BLaER1 (cell line): ENCODE results near the gene MIB2.
A peak's percentile ranks its signal among the peaks of the same experiment; 100 is the strongest.

Experiments used
- H3K27ac ChIP-seq: shearing (Covaris generic); formaldehyde crosslinking; 2 replicates; pipeline ENCODE4 v1.8.1; 2022
- H3K27me3 ChIP-seq: shearing (Covaris generic); formaldehyde crosslinking; 2 replicates; pipeline ENCODE4 v1.8.1; 2022
- H3K36me3 ChIP-seq: shearing (Covaris generic); formaldehyde crosslinking; 2 replicates; pipeline ENCODE4 v1.8.1; 2022
- H3K4me1 ChIP-seq: shearing (Covaris generic); formaldehyde crosslinking; 2 replicates; pipeline ENCODE4 v1.8.1; 2022
- H3K4me2 ChIP-seq: shearing (Covaris generic); formaldehyde crosslinking; 2 replicates; pipeline ENCODE4 v1.8.1; 2022
- H3K4me3 ChIP-seq: shearing (Covaris generic); formaldehyde crosslinking; 2 replicates; pipeline ENCODE4 v1.8.1; 2022
- H3K9ac ChIP-seq: shearing (Covaris generic); formaldehyde crosslinking; 2 replicates; pipeline ENCODE4 v1.8.1; 2022
- H3K9me3 ChIP-seq: shearing (Covaris generic); formaldehyde crosslinking; 2 replicates; pipeline ENCODE4 v1.8.1; 2022
- H4K20me1 ChIP-seq: shearing (Covaris generic); formaldehyde crosslinking; 2 replicates; pipeline ENCODE4 v1.8.1; 2022
- Cebpa-rat ChIP-seq: shearing (Covaris generic); IDR thresholded peaks from 2 replicates; pipeline ENCODE4 v1.8.1; 2022

MIB2 gene

DNA sequence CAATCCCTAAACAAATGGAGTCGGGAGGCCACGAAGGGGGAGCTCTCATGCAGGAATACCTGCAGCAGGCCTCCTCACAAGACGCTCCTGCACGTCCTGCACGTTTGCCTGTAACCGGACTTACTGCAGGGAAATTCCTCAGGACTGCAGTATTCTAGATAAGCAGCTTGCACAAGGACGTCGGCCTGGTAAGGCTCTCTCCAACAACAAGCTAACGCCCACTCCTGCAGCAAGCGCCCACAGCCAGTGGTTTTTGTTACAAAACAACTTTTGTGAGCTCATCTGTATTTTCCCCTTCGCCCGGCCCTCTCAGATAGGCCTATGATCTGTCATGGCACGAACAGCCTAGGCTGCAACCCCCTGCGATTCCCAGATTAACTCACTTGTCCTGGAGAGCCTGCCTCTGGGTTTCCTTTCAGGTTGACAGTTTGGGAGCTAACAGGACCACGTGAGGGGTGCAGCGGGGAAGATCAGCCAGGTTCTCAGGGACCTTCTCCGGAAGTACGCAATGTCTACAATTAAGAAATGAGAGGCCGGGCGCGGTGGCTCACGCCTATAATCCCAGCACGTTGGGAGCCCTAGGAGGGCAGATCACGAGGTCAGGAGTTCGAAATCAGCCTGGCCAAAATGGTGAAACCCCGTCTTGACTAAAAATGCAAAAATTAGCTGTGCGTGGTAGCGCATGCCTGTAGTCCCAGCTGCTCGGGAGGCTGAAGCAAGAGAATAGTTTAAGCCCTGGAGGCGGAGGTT lies 921 bp upstream of the MIB2 start:
- Histone ChIP-seq H3K4me3 (peak overlapping the region; percentile 85), H3K27ac (no peak overlapping the region), H3K27me3 (no peaks in the 10 kb centered on the region), H3K9ac (peak overlapping the region; percentile 97), H3K4me2 (peak overlapping the region; percentile 99), H3K36me3 (peaks cover 16% of the 10 kb centered on the region; the same call in 1 of the 2 replicates), H3K9me3 (no peaks in the 10 kb centered on the region), H4K20me1 (peaks cover 37% of the 10 kb centered on the region), H3K4me1 (peaks cover 47% of the 10 kb centered on the region)
- TF ChIP-seq Cebpa-rat: no peak

DNA sequence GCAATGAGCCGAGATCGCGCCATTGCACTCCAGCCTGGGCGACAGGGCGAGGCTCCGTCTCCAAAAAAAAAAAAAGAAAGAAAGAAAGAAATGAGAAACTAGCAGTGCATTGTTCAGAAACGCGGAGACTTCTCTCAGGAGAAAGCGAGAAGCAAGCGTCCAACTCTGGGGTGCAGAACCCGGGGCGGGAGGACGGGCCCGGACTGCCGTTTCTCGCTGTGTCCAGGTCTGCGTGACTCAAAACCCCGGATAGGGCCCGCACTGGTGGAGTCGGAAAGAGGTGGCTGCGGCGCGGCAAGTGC lies 395 bp upstream of the MIB2 start:
- no peak for TF ChIP-seq Cebpa-rat
- Histone ChIP-seq H3K27me3 (no peaks in the 10 kb centered on the region), H4K20me1 (peaks cover 43% of the 10 kb centered on the region), H3K4me2 (peak overlapping the region; percentile 99), H3K4me1 (peaks cover 51% of the 10 kb centered on the region), H3K9me3 (no peaks in the 10 kb centered on the region), H3K36me3 (peaks cover 16% of the 10 kb centered on the region; the same call in 1 of the 2 replicates), H3K9ac (peak overlapping the region; percentile 97), H3K4me3 (peak overlapping the region; percentile 85), H3K27ac (no peak overlapping the region)

DNA sequence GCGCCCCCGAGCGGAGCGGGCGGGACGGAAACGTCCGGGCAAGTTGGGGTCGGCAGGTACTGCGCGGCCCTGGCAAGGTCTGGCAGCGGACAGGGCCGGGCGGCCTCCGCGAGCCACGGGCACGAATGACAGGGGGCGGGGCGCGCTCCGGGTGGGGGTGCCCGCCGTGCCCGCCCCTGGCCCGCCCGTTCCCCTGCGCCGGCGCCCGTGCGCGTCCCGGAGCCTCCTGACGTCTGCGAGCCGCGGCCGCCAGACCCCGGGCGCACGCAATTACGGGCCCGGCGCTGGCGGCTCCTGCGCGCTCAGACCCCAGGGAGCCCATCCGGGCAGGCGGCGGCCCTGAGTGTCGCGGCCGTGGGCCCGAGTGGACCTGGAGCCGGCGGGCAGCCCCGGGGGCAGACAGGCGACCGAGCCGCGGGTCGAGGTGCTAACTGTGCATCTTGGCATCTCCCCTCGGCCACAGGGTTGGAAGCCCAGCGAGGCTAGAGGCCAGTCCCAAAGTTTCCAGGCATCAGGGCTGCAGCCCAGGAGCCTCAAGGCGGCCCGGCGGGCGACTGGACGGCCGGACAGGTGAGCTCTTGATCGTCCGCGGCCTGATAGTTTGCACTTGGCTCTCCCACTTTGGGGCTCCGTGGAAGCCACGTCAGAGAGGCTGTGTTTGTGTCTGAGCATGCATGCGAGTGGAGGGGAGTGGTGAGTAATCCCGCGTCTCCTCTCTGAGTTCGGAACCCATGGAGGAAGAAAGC lies 918 bp downstream of the MIB2 start:
- Histone ChIP-seq H3K27me3 (no peaks in the 10 kb centered on the region), H3K36me3 (peaks cover 16% of the 10 kb centered on the region; the same call in 1 of the 2 replicates), H3K9ac (peak overlapping the region; percentile 97), H3K27ac (peak overlapping the region; percentile 99), H3K4me3 (peak overlapping the region; percentile 85), H4K20me1 (peaks cover 56% of the 10 kb centered on the region), H3K4me2 (peak overlapping the region; percentile 99), H3K4me1 (peaks cover 47% of the 10 kb centered on the region), H3K9me3 (no peaks in the 10 kb centered on the region)
- TF ChIP-seq Cebpa-rat: no peak

DNA sequence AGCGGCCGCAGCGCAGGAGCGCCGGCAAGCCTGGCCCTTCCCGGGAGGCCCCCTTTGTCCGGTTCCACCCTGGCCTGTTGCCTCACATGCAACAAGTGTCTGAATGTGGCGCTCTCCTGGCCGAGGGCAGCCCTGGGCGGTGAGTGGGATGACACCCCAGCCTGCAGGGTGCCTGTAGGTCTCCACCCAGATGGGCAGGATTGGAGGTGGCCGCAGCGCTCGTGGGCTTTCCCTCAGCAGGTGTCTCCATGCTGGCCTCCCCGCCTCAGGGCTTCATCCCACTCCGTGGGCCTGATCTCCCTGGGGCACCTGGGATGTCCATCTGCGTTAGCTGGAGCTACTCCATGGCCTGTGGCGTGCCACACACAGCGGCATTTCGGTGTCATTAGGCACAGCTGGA lies 1.5 kb downstream of the MIB2 start:
- Histone ChIP-seq H3K36me3 (peaks cover 16% of the 10 kb centered on the region; the same call in 1 of the 2 replicates), H3K27ac (no peak overlapping the region), H3K4me2 (peak overlapping the region; percentile 99), H3K4me1 (peaks cover 41% of the 10 kb centered on the region), H3K9me3 (no peaks in the 10 kb centered on the region), H3K4me3 (peak overlapping the region; percentile 85), H4K20me1 (peaks cover 62% of the 10 kb centered on the region), H3K27me3 (no peaks in the 10 kb centered on the region), H3K9ac (peak overlapping the region; percentile 97)
- TF ChIP-seq Cebpa-rat: no peak

DNA sequence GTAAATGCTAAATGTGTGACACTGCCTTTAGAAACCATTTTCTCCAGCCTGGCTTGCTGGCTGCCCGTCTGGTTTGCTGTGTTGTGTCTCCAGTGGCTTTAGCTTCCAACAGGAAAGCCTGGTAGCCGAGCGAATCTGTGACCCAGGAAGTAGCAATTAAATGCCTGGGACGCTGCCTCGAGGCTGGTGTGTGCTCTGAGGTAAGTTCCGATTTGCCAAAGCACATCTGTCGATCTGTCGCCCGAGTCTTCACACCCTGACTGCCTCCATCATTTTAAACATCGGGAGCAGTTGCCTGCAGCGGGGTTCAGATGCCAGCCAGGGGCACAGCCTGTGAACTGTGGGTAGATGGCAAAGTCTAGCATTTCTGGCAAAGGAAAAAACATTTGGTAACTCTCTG lies 2.2 kb downstream of the MIB2 start:
- peaks cover 16% of the 10 kb centered on the region; the same call in 1 of the 2 replicates for H3K36me3 ChIP-seq
- peak overlapping the region; percentile 99 for H3K4me2 ChIP-seq
- peaks cover 38% of the 10 kb centered on the region for H3K4me1 ChIP-seq
- peak overlapping the region; percentile 97; the same call in 1 of the 2 replicates for H3K9ac ChIP-seq
- no peak overlapping the region for H3K27ac ChIP-seq
- H3K4me3 ChIP-seq: no peak overlapping the region
- no peak for TF ChIP-seq Cebpa-rat
- peaks cover 69% of the 10 kb centered on the region for H4K20me1 ChIP-seq
- H3K27me3 ChIP-seq: no peaks in the 10 kb centered on the region
- no peaks in the 10 kb centered on the region for H3K9me3 ChIP-seq

DNA sequence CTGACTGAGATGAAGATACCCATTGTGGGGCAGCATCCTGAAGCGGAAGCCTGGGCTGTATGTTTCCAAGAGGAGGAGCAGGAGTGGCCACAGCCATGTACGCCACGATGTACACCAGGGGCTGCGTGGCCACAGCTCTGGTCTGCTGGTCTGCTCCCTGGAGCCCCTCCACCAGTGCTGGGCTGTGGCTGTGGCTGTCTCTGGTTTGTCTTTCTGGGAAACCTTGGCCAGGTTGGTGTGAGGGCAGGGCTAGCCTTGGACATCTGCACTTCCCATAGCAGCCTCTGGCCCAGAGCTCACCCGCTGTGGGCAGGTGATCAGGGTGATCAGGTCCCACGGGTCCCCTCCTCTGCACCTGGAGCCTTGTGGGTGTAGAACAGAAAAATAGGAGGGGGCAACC lies 2.6 kb downstream of the MIB2 start:
- Histone ChIP-seq H3K4me2 (no peak overlapping the region; the same call in 1 of the 2 replicates), H3K9me3 (no peaks in the 10 kb centered on the region), H3K9ac (0 out of 2 replicates have a peak overlapping the region, but pooled peaks have one; percentile 97), H4K20me1 (peaks cover 73% of the 10 kb centered on the region), H3K27ac (no peak overlapping the region), H3K4me1 (peaks cover 38% of the 10 kb centered on the region), H3K36me3 (peaks cover 16% of the 10 kb centered on the region; the same call in 1 of the 2 replicates), H3K27me3 (no peaks in the 10 kb centered on the region), H3K4me3 (no peak overlapping the region)
- TF ChIP-seq Cebpa-rat: no peak

DNA sequence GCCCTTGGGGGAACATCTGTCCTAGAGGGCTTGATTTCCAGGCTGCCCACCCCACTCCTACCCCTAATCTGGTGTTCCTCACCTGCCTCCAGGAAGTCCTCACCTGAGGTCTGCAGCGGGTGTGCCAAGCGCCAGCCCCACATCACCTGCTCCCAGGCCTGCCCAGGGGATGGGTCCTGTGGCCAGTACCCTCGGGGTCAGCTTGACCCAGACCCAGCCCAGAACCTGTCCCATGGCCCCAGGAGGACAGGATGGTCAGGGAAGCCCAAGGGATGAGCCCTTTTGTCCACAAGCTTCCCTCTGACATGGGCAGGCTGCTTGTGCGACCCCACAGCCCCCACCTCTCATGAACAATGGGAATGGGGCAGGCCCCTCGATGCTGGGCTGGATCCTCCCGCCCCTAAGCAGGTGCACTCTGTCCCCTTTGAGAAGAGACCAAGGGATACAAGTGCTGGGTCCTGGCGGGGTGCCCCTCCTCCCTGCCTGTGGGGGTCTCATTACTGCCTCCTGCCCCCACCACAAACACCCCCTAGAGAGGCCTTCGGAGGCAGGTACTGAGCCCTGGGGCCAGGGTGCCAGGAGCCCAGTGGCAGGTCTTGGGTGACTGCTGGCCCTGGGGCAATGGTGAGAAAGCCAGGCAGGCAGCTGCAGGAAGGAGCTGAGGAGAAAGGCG lies 3.2 kb downstream of the MIB2 start:
- H3K4me3 ChIP-seq: no peak overlapping the region
- no peak for TF ChIP-seq Cebpa-rat
- H3K9me3 ChIP-seq: no peaks in the 10 kb centered on the region
- peaks cover 16% of the 10 kb centered on the region; the same call in 1 of the 2 replicates for H3K36me3 ChIP-seq
- H3K27ac ChIP-seq: no peak overlapping the region
- peaks cover 79% of the 10 kb centered on the region for H4K20me1 ChIP-seq
- H3K27me3 ChIP-seq: no peaks in the 10 kb centered on the region
- no peak overlapping the region for H3K4me2 ChIP-seq
- H3K9ac ChIP-seq: no peak overlapping the region
- peaks cover 35% of the 10 kb centered on the region for H3K4me1 ChIP-seq

DNA sequence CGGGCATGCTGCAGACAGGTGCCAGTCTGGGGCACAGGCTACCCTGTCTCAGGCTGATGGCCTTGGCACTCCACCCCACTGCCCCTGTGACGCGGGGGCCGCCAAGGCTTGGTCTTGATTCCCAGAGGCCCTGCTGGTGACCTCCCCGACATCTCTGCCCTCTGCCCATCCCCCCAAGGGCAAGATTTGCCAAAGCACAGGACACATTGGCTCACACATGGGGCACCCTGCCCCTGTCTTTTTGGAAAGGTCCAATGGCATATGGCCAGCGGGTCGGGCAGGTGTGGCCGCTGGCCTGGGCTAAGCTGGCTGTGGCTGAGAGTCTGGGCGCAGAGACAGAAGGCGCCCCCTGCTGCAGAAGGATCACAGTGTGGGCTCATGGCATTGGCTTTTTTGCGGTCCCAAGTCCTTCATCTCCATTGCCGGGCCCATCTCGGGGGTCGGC lies 4.6 kb downstream of the MIB2 start:
- peaks cover 80% of the 10 kb centered on the region for H4K20me1 ChIP-seq
- peaks cover 21% of the 10 kb centered on the region for H3K4me1 ChIP-seq
- H3K27ac ChIP-seq: no peak overlapping the region
- H3K27me3 ChIP-seq: no peaks in the 10 kb centered on the region
- no peak overlapping the region for H3K4me2 ChIP-seq
- TF ChIP-seq Cebpa-rat: no peak
- peaks cover 23% of the 10 kb centered on the region; the same call in 1 of the 2 replicates for H3K36me3 ChIP-seq
- no peak overlapping the region for H3K9ac ChIP-seq
- no peak overlapping the region for H3K4me3 ChIP-seq
- H3K9me3 ChIP-seq: no peaks in the 10 kb centered on the region

DNA sequence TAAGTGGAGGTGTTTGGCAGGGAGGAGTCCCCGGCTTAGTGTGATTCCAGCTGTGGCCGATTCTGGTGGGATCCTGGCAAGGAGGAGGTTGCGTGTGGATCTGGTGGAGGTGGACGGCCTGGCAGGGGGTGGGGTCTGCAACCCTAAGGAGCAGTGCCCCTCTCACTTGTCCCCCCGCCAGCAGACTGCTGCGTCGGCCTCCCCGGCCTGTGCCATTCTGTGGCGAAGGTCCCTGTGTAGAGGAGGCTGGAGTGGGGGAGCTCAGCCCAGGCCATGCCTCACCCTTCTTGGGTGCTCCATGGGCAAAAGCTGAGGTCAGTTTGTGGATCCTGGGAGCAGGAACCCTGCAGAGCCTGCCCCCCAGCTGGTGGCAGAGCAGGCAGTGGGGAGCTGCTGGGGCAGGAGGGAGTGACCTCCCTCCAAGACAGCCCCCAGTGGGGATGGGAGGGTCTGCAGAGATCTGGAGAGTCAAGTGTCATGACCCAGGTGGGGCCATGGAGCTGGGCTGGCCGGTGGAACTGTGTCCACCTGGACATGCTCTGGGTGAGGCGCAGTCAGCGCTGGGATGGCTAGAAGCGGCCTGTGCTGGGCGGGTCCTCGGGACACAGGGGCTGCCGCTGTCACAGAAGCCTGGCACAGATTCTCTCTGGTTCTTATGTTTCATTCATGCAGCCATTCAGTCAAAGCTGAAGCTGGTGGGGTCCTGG lies 5.3 kb downstream of the MIB2 start:
- no peaks in the 10 kb centered on the region for H3K9me3 ChIP-seq
- H3K4me2 ChIP-seq: no peak overlapping the region; the same call in 1 of the 2 replicates
- H3K36me3 ChIP-seq: peaks cover 23% of the 10 kb centered on the region; the same call in 1 of the 2 replicates
- no peak for TF ChIP-seq Cebpa-rat
- no peaks in the 10 kb centered on the region for H3K27me3 ChIP-seq
- 0 out of 2 replicates have a peak overlapping the region, but pooled peaks have one; percentile 41 for H3K9ac ChIP-seq
- H3K4me1 ChIP-seq: peaks cover 21% of the 10 kb centered on the region
- H3K4me3 ChIP-seq: no peak overlapping the region
- no peak overlapping the region for H3K27ac ChIP-seq
- H4K20me1 ChIP-seq: peaks cover 80% of the 10 kb centered on the region
